Gastrocnemius medialis (tissue), 4 donors: ENCODE measurements around the gene COL1A1. TPM values are rescaled to one million over a fixed set of nuclear protein-coding genes. Genes with fewer than 3 reads are reported as not detected.
A peak's percentile ranks its signal among the peaks of the same experiment; 100 is the strongest.

ENCODE experiments used
- ATAC-seq, 2 donors: fragments of 150-250 bp; one replicate each; pipeline ENCODE4 v1.9.1; 2016
- DNase-seq, 2 donors: peaks; one replicate each; pipeline ENCODE4 v3.0.0-alpha.2; 2019
- H3K27ac ChIP-seq, 4 donors: fragments of 200-600 bp; sonication (generic); 1 replicate in 1 of 4; 2 replicates in 3 of 4; pipeline ENCODE4 v1.5.1; 2016 to 2018; ENCODE audit warnings: mild to moderate bottlenecking in 2 of 4, moderate library complexity in 1 of 4
- H3K27me3 ChIP-seq, 3 donors: fragments of 200-600 bp; sonication (generic) in 2 of 3; 1 replicate in 1 of 3; 2 replicates in 2 of 3; pipeline versions ENCODE4 v1.5.1 to v1.6.0; 2016 to 2019; ENCODE audit warnings: mild to moderate bottlenecking in 1 of 3, moderate library complexity in 1 of 3
- H3K36me3 ChIP-seq, 2 donors: fragments of 200-600 bp; sonication (generic) in 1 of 2; one replicate each; pipeline ENCODE4 v1.5.1; 2017 to 2018
- H3K4me1 ChIP-seq, 2 donors: fragments of 200-600 bp; sonication (generic) in 1 of 2; one replicate each; pipeline ENCODE4 v1.5.1; 2016 to 2017; ENCODE audit warnings: mild to moderate bottlenecking in 2 of 2
- H3K4me3 ChIP-seq, 4 donors: fragments of 200-600 bp; sonication (generic) in 3 of 4; 1 replicate in 1 of 4; 2 replicates in 3 of 4; pipeline ENCODE4 v1.5.1; 2016 to 2019; ENCODE audit warnings: mild to moderate bottlenecking in 2 of 4
- H3K9me3 ChIP-seq, 3 donors: fragments of 200-600 bp; sonication (generic) in 2 of 3; 1 replicate in 1 of 3; 2 replicates in 2 of 3; pipeline ENCODE4 v1.5.1; 2016 to 2019
- POLR2A ChIP-seq, 2 donors: fragments of 450-650 bp; IDR thresholded peaks; one replicate each; pipeline ENCODE4 v1.6.1; 2017; ENCODE audit warnings: antibody characterized with exemption in 2 of 2, mild to moderate bottlenecking in 2 of 2, moderate library complexity in 2 of 2
- in situ Hi-C, 4 donors: fragments of 200-750 bp; cut with MboI; loops; one replicate each; pipeline versions ENCODE4 v1.15.0 to v1.8.0; 2017; ENCODE audit warnings: low sequenced_read_pairs in 4 of 4
- intact Hi-C: fragments of 100-400 bp; cut with DNase I; formaldehyde crosslinking; loops from one replicate; pipeline ENCODE4 v1.15.1; 2023; ENCODE audit warnings: low total_unique reads
- total RNA-seq, 4 donors: library from RNA; depleted of rRNA; stranded (reverse); fragments of >200 nt; gene quantifications; one replicate each; pipeline versions ENCODE4 v1.1.0 to v1.2.3, GENCODE V29; 2016
- TF ChIP-seq, protein P1 (sequence below), 5 experiments: fragments of 450-650 bp in 3 of 5; fragments of 200-600 bp in 2 of 5; sonication (generic) in 2 of 5; IDR thresholded peaks in 4 of 5; conservative IDR thresholded peaks in 1 of 5; 1 replicate in 4 of 5; 2 replicates in 1 of 5; pipeline ENCODE4 v1.5.1; 2016 to 2019; ENCODE audit warnings: antibody characterized with exemption in 5 of 5, mild to moderate bottlenecking in 3 of 5, moderate library complexity in 3 of 5

Gene COL1A1
- total RNA-seq, 4 donors from 2014 or later: 1.7 to 9.5 (median 5.1) TPM

DNA sequence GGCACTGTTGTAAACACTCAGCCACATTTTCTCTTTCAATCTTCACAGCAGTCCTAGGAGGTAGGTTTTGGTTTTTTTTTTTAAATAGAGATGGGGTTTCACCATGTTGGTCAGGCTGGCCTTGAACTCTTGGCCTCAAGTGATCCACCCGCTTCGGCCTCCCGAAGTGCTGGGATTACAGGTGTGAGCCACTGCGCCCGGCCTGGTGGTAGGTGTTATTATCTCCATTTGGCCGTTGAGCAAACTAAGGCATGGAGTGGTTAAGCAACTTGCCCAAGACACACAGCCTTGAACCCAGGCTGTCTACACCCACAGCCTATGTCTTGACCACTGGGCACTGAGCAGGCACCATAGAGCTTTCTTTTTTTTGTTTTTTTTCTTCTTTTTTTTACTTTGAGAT is 27.0 kb downstream of the COL1A1 start:
- TF ChIP-seq, protein P1, sequence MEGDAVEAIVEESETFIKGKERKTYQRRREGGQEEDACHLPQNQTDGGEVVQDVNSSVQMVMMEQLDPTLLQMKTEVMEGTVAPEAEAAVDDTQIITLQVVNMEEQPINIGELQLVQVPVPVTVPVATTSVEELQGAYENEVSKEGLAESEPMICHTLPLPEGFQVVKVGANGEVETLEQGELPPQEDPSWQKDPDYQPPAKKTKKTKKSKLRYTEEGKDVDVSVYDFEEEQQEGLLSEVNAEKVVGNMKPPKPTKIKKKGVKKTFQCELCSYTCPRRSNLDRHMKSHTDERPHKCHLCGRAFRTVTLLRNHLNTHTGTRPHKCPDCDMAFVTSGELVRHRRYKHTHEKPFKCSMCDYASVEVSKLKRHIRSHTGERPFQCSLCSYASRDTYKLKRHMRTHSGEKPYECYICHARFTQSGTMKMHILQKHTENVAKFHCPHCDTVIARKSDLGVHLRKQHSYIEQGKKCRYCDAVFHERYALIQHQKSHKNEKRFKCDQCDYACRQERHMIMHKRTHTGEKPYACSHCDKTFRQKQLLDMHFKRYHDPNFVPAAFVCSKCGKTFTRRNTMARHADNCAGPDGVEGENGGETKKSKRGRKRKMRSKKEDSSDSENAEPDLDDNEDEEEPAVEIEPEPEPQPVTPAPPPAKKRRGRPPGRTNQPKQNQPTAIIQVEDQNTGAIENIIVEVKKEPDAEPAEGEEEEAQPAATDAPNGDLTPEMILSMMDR (IDR thresholded peaks at IDR 0.05 in 4 of 5, conservative IDR thresholded peaks at IDR 0.05 in 1 of 5): no peak
- TF ChIP-seq POLR2A (IDR thresholded peaks at IDR 0.05): no peak
- ATAC-seq (no peak), DNase-seq (no peak)
- Histone ChIP-seq H3K27me3 (no peaks in the 10 kb centered on the region), H3K9me3 (no peaks in the 10 kb centered on the region), H3K27ac (peak overlapping the region; percentile 98 to 100 (median 99)), H3K4me1 (peaks cover 59 to 63% of the 10 kb centered on the region in 2 donors), H3K4me3 (no peak overlapping the region), H3K36me3 (peaks cover 0 to 27% of the 10 kb centered on the region in 2 donors)
- intact Hi-C loops (no loop called here), in situ Hi-C loops (loop anchor here in 1 of 4 donors (5.0 kb wide), 1 partner anchor 82 kb away; no protein-coding TSS in a partner anchor)

DNA sequence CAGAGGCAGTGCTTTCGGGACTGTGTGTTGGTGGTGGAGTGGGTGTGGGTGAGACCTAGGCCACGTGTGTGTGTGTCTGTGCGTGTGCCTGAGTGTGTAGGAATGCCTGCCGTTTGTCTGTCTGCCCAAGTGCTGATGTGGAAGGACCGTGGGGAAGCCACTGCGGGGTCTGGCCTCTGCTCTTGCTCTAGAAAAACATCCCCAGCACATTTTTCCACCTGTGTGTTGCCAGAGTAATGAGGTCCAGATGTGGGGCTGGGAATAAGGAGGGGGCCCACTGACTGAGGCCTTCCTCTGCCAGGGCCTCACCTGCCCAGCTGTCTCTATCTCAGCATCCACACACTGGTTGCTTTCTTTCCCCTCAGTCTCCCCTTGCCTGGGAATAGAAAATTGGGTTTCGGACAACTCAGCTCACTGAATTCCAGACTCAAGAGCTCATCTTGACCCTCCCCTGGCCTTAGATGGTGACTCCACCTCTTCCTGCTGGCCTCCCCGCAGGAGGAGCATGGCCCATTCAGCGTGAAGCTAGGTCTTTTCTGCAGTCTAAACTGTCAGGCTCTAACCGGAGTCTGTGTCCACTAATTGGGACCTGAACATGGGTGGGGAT is 28.0 kb downstream of the COL1A1 start:
- DNase-seq (no peak), ATAC-seq (no peak)
- Histone ChIP-seq H3K27me3 (no peaks in the 10 kb centered on the region), H3K36me3 (peaks cover 0 to 28% of the 10 kb centered on the region in 2 donors), H3K4me3 (no peak overlapping the region), H3K4me1 (peaks cover 67 to 68% of the 10 kb centered on the region in 2 donors), H3K27ac (peak overlapping the region; percentile 98 to 100 (median 99)), H3K9me3 (no peaks in the 10 kb centered on the region)
- in situ Hi-C loops (loop anchor here in 1 of 4 donors (5.0 kb wide), 1 partner anchor 81 kb away; no protein-coding TSS in a partner anchor), intact Hi-C loops (no loop called here)
- TF ChIP-seq POLR2A (IDR thresholded peaks at IDR 0.05): no peak
- TF ChIP-seq, protein P1 (IDR thresholded peaks at IDR 0.05 in 4 of 5, conservative IDR thresholded peaks at IDR 0.05 in 1 of 5): no peak

DNA sequence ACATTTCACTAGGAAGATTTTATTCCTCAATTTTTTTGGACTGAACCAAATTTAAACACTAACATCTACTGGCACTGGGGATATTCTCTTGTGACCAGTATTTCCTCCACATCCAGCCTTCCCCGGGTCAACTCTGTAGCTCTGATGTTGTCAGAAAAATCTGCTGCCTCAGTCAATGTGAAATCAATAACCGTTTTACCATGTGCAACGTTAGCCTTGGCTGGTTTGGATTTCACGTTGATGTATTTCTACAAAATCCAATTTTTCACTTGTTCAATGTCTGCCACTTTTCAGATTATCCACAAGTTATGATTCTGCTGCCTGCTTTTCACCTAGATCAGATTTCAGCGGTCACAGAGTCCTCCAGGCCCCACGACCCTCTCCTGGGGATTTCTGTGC is 28.5 kb downstream of the COL1A1 start:
- DNase-seq (no peak), ATAC-seq (no peak)
- Histone ChIP-seq H3K27ac (peak overlapping the region; percentile 98 to 100 (median 99)), H3K36me3 (peaks cover 0 to 33% of the 10 kb centered on the region in 2 donors), H3K4me1 (peaks cover 68 to 69% of the 10 kb centered on the region in 2 donors), H3K4me3 (no peak overlapping the region), H3K9me3 (no peaks in the 10 kb centered on the region), H3K27me3 (no peaks in the 10 kb centered on the region)
- intact Hi-C loops (no loop called here), in situ Hi-C loops (loop anchor here in 1 of 4 donors (5.0 kb wide), 1 partner anchor 81 kb away; no protein-coding TSS in a partner anchor)
- TF ChIP-seq, protein P1 (IDR thresholded peaks at IDR 0.05 in 4 of 5, conservative IDR thresholded peaks at IDR 0.05 in 1 of 5): no peak
- no peak for TF ChIP-seq POLR2A (IDR thresholded peaks at IDR 0.05)

DNA sequence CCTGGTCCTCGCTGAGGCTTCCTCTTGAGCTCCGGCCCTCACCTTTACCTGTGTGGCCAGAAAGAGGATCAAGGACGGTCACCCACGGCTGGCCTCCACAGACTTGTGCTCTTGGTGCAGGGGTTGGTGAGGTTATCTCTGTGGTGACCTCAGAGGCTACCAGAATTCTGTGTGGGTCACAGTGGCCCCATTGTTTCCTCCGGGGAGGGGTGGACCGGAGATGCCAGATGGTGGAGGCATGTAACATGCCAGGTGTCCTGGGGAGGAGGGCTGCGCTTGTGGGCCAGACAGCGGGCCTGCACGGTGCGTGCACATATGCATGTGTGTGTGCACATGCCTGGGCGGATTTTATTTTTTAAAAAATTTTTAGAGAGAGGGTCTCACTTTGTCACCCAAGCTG is 29.3 kb downstream of the COL1A1 start:
- in situ Hi-C loops: loop anchor here in 1 of 4 donors (5.0 kb wide), 1 partner anchor 80 kb away; no protein-coding TSS in a partner anchor
- peak overlapping the region; percentile 98 to 100 (median 99) for H3K27ac ChIP-seq
- no peaks in the 10 kb centered on the region for H3K27me3 ChIP-seq
- intact Hi-C loops: no loop called here
- TF ChIP-seq, protein P1 (IDR thresholded peaks at IDR 0.05 in 4 of 5, conservative IDR thresholded peaks at IDR 0.05 in 1 of 5): no peak
- TF ChIP-seq POLR2A (IDR thresholded peaks at IDR 0.05): no peak
- peaks cover 68 to 69% of the 10 kb centered on the region in 2 donors for H3K4me1 ChIP-seq
- no peak overlapping the region for H3K4me3 ChIP-seq
- no peak for DNase-seq
- H3K9me3 ChIP-seq: no peaks in the 10 kb centered on the region
- ATAC-seq: no peak
- peaks cover 0 to 34% of the 10 kb centered on the region in 2 donors for H3K36me3 ChIP-seq
